K562 (cell line): Measurements from ENCODE around the gene SPRYD3. TPM values are rescaled to one million over a fixed set of nuclear protein-coding genes. Genes with fewer than 3 reads are reported as not detected.

Experiments used
- ATAC-seq: fragments of 200-7000 bp; cut with Tn5 transposase; 3 replicates; pipeline ENCODE4 v1.9.1; 2020; ENCODE audit warnings: moderate library complexity
- BruUV-seq: library from RNA; stranded (reverse); fragments of 400-500 nt; replicated peaks from 2 replicates; lab custom pipeline; 2021; lab: Mats Ljungman, UMichigan
- CTCF ChIA-PET: fragments of 300-600 bp; formaldehyde crosslinking; extraction: SDS; loops from one replicate; lab custom pipeline; 2021; ENCODE audit warnings: low intra/inter-chr PET ratio; lab: Yijun Ruan, JAX
- POLR2A ChIA-PET: fragments of 300-600, 350-650 bp; sonication (Branson Sonifier 250); formaldehyde crosslinking; extraction: SDS; loops from one replicate; lab custom pipeline; 2021; ENCODE audit warnings: antibody characterized with exemption, inconsistent platforms; lab: Yijun Ruan, JAX
- DNase-seq, 4 experiments: peaks; one replicate each; pipeline versions ENCODE4 v3.0.0 to v3.0.0-alpha.2; 2011 to 2018; ENCODE audit warnings: low spot score in 3 of 4, mixed read lengths in 3 of 4; ENCODE audit errors: extremely low read depth in 1 of 4
- FAIRE-seq: peaks from 2 replicates; lab custom pipeline; 2011; peaks lifted over from hg19 to GRCh38; lab: Jason Lieb, UNC
- H2AFZ ChIP-seq: 2 replicates; pipeline ENCODE4 v1.6.0; 2011; ENCODE audit warnings: low read depth, low read length, control low read depth, inconsistent platforms
- H3K27ac ChIP-seq: fragments of 200-600 bp; 3 replicates; pipeline ENCODE4 v1.8.0; 2011; ENCODE audit warnings: low read depth, mild to moderate bottlenecking, control low read depth, inconsistent platforms, low read length, moderate library complexity, mixed read lengths; ENCODE audit errors: extremely low read depth
- H3K27me3 ChIP-seq, 2 experiments: fragments of 300-600 bp in 1 of 2; 2 replicates in 1 of 2; 3 replicates in 1 of 2; pipeline versions ENCODE4 v1.6.0 to v1.8.0; 2011; ENCODE audit warnings: inconsistent platforms in 2 of 2, low read length in 2 of 2, mild to moderate bottlenecking in 1 of 2, mixed read lengths in 1 of 2, moderate library complexity in 1 of 2; ENCODE audit not compliant: control insufficient read depth in 2 of 2, insufficient read depth in 2 of 2
- H3K36me3 ChIP-seq: fragments of 300-600 bp; 3 replicates; pipeline ENCODE4 v1.8.0; 2011; ENCODE audit warnings: mild to moderate bottlenecking, low read length, inconsistent platforms; ENCODE audit not compliant: control insufficient read depth, insufficient read depth
- H3K4me1 ChIP-seq, 2 experiments: fragments of 200-600 bp in 1 of 2; replicated peaks in 1 of 2; 2 replicates in 1 of 2; 3 replicates in 1 of 2; pipeline versions ENCODE4 v1.5.1 to v1.8.0; 2011; ENCODE audit warnings: inconsistent platforms in 2 of 2, low read length in 2 of 2, mild to moderate bottlenecking in 1 of 2, mixed read lengths in 1 of 2, moderate library complexity in 1 of 2; ENCODE audit not compliant: control insufficient read depth in 2 of 2, insufficient read depth in 2 of 2
- H3K4me2 ChIP-seq: 2 replicates; pipeline ENCODE4 v1.6.1; 2011; ENCODE audit warnings: low read length, control low read depth, inconsistent platforms, mixed read lengths; ENCODE audit not compliant: insufficient read depth
- H3K4me3 ChIP-seq: fragments of 200-600 bp; sonication (generic), shearing (Covaris generic); 2 replicates; pipeline ENCODE4 v1.5.1; 2016; ENCODE audit warnings: control low read depth, inconsistent platforms
- H3K79me2 ChIP-seq: fragments of 200-600 bp; 3 replicates; pipeline ENCODE4 v1.8.0; 2011; ENCODE audit warnings: low read length, inconsistent platforms; ENCODE audit not compliant: control insufficient read depth, insufficient read depth
- H3K9ac ChIP-seq, 2 experiments: 2 replicates each; pipeline versions ENCODE4 v1.6.0 to v1.6.1; 2011; ENCODE audit warnings: low read depth in 2 of 2, low read length in 2 of 2, control low read depth in 1 of 2, inconsistent platforms in 1 of 2, mild to moderate bottlenecking in 1 of 2, mixed read lengths in 1 of 2; ENCODE audit not compliant: insufficient read depth in 1 of 2
- H3K9me1 ChIP-seq: one replicate; pipeline ENCODE4 v1.6.0; 2011; ENCODE audit warnings: inconsistent platforms, mild to moderate bottlenecking, low read length, moderate library complexity; ENCODE audit not compliant: control insufficient read depth, insufficient read depth
- H3K9me3 ChIP-seq: replicated peaks from 2 replicates; pipeline ENCODE4 v1.5.1; 2011; ENCODE audit warnings: low read depth, low read length, inconsistent platforms; ENCODE audit not compliant: control insufficient read depth, insufficient read depth
- H4K20me1 ChIP-seq: replicated peaks from 2 replicates; pipeline ENCODE4 v1.6.1; 2011; ENCODE audit warnings: low read length, inconsistent platforms, mixed read lengths; ENCODE audit not compliant: control insufficient read depth, insufficient read depth
- BRCA1 ChIP-seq, 2 experiments: fragments of 450-650 bp in 1 of 2; sonication (generic) in 1 of 2; formaldehyde crosslinking in 1 of 2; IDR thresholded peaks; 2 replicates each; pipeline versions ENCODE4 v1.5.0 to v1.6.1; 2017 to 2020; ENCODE audit warnings: mild to moderate bottlenecking in 1 of 2, missing genetic modification reagents in 1 of 2
- CBFB ChIP-seq: sonication (generic); formaldehyde crosslinking; IDR thresholded peaks from 2 replicates; pipeline ENCODE4 v1.4.0; 2020; ENCODE audit warnings: mild to moderate bottlenecking, missing genetic modification reagents
- GATA2 ChIP-seq: sonication (generic); formaldehyde crosslinking; IDR thresholded peaks from 2 replicates; pipeline ENCODE4 v1.4.0; 2020; ENCODE audit warnings: mild to moderate bottlenecking, missing genetic modification reagents
- HEY1 ChIP-seq: fragments of 250-450 bp; sonication (Bioruptor Pico); IDR thresholded peaks from 2 replicates; pipeline ENCODE4 v1.5.0; 2020; ENCODE audit warnings: mild to moderate bottlenecking, moderate library complexity, borderline replicate concordance
- HNRNPH1 ChIP-seq: fragments of 200-400 bp; formaldehyde crosslinking; optimal IDR thresholded peaks from 2 replicates; pipeline ENCODE3; 2017; ENCODE audit warnings: low read depth, mild to moderate bottlenecking, low read length, moderate library complexity
- HOMEZ ChIP-seq: fragments of 250-450 bp; sonication (Bioruptor Pico); IDR thresholded peaks from 2 replicates; pipeline ENCODE4 v1.4.0; 2020; ENCODE audit warnings: mild to moderate bottlenecking, moderate library complexity
- IRF1 ChIP-seq: sonication (generic); formaldehyde crosslinking; IDR thresholded peaks from 2 replicates; pipeline ENCODE4 v1.8.0; 2022; ENCODE audit warnings: missing genetic modification reagents, mild to moderate bottlenecking, borderline replicate concordance
- MITF ChIP-seq: IDR thresholded peaks from 2 replicates; pipeline ENCODE4 v1.6.1; 2014; ENCODE audit warnings: antibody characterized with exemption
- PPARD ChIP-seq: fragments of 250-450 bp; sonication (Bioruptor Pico); IDR thresholded peaks from 2 replicates; pipeline ENCODE4 v1.8.0; 2022; ENCODE audit warnings: inconsistent platforms, mild to moderate bottlenecking, moderate library complexity
- SAFB ChIP-seq: fragments of 200-400 bp; formaldehyde crosslinking; IDR thresholded peaks from 2 replicates; pipeline ENCODE4 v1.6.1; 2017; ENCODE audit warnings: low read depth, low read length, borderline replicate concordance
- SIN3A ChIP-seq, 2 experiments: fragments of 150-350 bp in 1 of 2; IDR thresholded peaks; 2 replicates each; pipeline ENCODE4 v1.6.1; 2011 to 2016; ENCODE audit warnings: borderline replicate concordance in 2 of 2, low read depth in 2 of 2, low read length in 2 of 2, mild to moderate bottlenecking in 2 of 2, moderate library complexity in 2 of 2; ENCODE audit not compliant: control insufficient read depth in 1 of 2
- ZBTB17 ChIP-seq: fragments of 450-650 bp; formaldehyde crosslinking; IDR thresholded peaks from 2 replicates; pipeline ENCODE4 v1.4.0; 2020; ENCODE audit warnings: mild to moderate bottlenecking
- ZNF699 ChIP-seq: fragments of 250-450 bp; sonication (Bioruptor Pico); IDR thresholded peaks from 2 replicates; pipeline ENCODE4 v1.8.0; 2021; ENCODE audit warnings: mild to moderate bottlenecking, moderate library complexity; ENCODE audit not compliant: insufficient replicate concordance
- ZSCAN29 ChIP-seq: fragments of 450-650 bp; IDR thresholded peaks from 2 replicates; pipeline ENCODE4 v1.6.1; 2017
- WGBS: fragments of 100-300 bp; shearing (Covaris generic); methylation state at CpG from one replicate; pipeline ENCODE4 v1.1.6; 2016; ENCODE audit warnings: low coverage, mixed read lengths; ENCODE audit not compliant: insufficient coverage; ENCODE audit errors: missing lambda C conversion rate; 5-methylcytosine and 5-hydroxymethylcytosine counted together
- in situ Hi-C: fragments of 300-500 bp; cut with MboI; formaldehyde crosslinking; loops from 4 replicates; pipeline ENCODE4 v1.15.0; 2018; ENCODE audit warnings: inconsistent platforms, mixed read lengths
- intact Hi-C: fragments of 100-400 bp; cut with micrococcal nuclease; formaldehyde crosslinking; loops from 2 replicates; pipeline ENCODE4 v1.14.2; 2022
- polyA plus RNA-seq, 8 experiments: library from polyadenylated mRNA; depleted of rRNA in 4 of 8; stranded (reverse) in 5 of 8; unstranded in 3 of 8; fragments of >200 nt; fragmentation: Nextera tagmentation in 2 of 8; fragmentation: Illumina TruSeq in 1 of 8; extraction: Ambion mirVana in 2 of 8; extraction: Trizol in 1 of 8; gene quantifications; 2 replicates each; pipeline versions ENCODE4 v1.2.1 to v1.2.3, GENCODE V29; 2011 to 2014; ENCODE audit warnings: inconsistent platforms in 1 of 8, missing spikeins in 1 of 8
- total RNA-seq, 7 experiments: library from RNA; depleted of rRNA in 6 of 7; stranded (reverse); fragments of >200 nt in 6 of 7; fragmentation: Illumina TruSeq in 2 of 7; extraction: Trizol in 2 of 7; gene quantifications; 2 replicates each; pipeline versions ENCODE4 v1.2.1 to v1.2.3, GENCODE V29; 2011 to 2021; ENCODE audit warnings: low replicate concordance in 1 of 7
- TF ChIP-seq, protein P1 (sequence below): sonication (generic); formaldehyde crosslinking; IDR thresholded peaks from 2 replicates; pipeline ENCODE4 v1.8.0; 2022; ENCODE audit warnings: mild to moderate bottlenecking, missing genetic modification reagents

The SPRYD3 gene
- total and polyA plus RNA-seq, 9 of the 15 experiments (the other 6 are each of a cell fraction or from before 2014, with no cell fraction given) = 1.5 to 13.6 (median 7.6) TPM

DNA sequence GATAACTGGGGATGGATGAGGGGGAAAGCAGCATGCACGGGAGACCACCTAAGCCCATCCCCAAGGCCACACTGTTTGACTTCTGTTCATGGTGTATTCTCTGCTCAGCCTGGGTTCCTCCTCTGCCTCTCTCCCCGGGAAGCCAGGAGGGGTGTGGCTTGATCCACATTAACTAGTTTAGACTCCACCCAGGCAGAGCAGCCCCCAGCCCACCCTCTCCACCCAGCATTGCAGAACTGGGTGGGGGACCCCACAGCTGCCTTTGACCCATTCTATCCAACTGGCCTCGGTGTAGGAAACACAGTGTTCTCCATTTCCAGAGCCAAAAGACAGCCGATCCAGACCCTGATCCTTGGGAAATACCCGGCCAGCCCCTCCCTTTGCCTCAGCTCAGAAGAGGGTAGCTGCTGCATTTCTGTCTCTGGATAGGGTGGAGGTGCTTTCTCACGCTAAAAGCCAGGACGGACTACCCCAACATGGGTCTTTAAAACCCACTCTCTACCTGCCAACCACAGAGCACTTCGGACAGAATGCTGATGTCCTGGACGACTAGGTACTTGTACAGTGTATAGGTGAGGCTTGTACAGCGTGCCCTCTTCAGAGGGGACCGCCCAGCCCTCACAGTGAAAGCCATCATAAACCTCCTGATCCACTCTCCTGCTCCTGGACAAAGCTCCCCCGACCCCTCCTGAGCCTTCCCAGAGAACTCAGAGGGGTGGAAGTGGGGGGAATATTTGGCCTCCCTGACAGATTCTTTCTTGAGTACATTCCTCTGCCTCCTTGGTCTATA is 9.4 kb downstream of the SPRYD3 start:
- ATAC-seq (no peak), DNase-seq (no peak), FAIRE-seq (no peak)
- Histone ChIP-seq H3K4me1 (peaks cover 25 to 29% of the 10 kb centered on the region in 2 experiments), H3K9me3 (no peaks in the 10 kb centered on the region), H3K79me2 (no peaks in the 10 kb centered on the region), H3K27me3 (no peaks in the 10 kb centered on the region; a peak in 1 of 5 replicates), H3K9me1 (no peaks in the 10 kb centered on the region), H2AFZ (no peak overlapping the region), H3K4me2 (no peak overlapping the region), H4K20me1 (no peaks in the 10 kb centered on the region), H3K27ac (no peak overlapping the region), H3K4me3 (no peak overlapping the region), H3K36me3 (peaks cover 20% of the 10 kb centered on the region; the same call in 2 of the 3 replicates), H3K9ac (peak overlapping the region in 1 of 2 experiments; percentile 2; a peak in 1 of 4 replicates)
- in situ Hi-C loops (loop anchor here (5.0 to 10.0 kb wide), 3 partner anchors 32 to 217 kb away; partner anchors contain the start of genes ITGB7 and SOAT2), intact Hi-C loops (loop anchor here (10.0 kb wide), 1 partner anchor 435 kb away; the partner anchor contains the start of genes NPFF and TARBP2)
- BruUV-seq = no TSS peak
- CTCF ChIA-PET = no interaction called here
- POLR2A ChIA-PET = interaction anchor here (0.9 to 1.5 kb wide), 3 partner anchors 33 to 191 kb away, joined by 3 to 6 read pairs (median 4); partner anchors contain the start of gene SOAT2
- WGBS = 60% methylated on average over 12 of the region's 12 CpGs
- no peak for TF ChIP-seq BRCA1 (IDR thresholded peaks at IDR 0.05)
- TF ChIP-seq BRCA1 (CRISPR knock-in tag; IDR thresholded peaks at IDR 0.05) = no peak
- no peak for TF ChIP-seq ZSCAN29
- TF ChIP-seq HOMEZ (CRISPR knock-in tag) = no peak
- no peak for TF ChIP-seq HNRNPH1
- no peak for TF ChIP-seq CBFB (CRISPR knock-in tag)
- no peak for TF ChIP-seq GATA2 (CRISPR knock-in tag)
- no peak for TF ChIP-seq MITF
- TF ChIP-seq SIN3A (IDR thresholded peaks at IDR 0.05; ENCODE audit: borderline replicate concordance in 2 of 2, control insufficient read depth in 1 of 2, low read depth in 2 of 2, low read length in 2 of 2) = no peak
- TF ChIP-seq ZBTB17 (CRISPR knock-in tag) = no peak
- TF ChIP-seq SAFB = no peak
- TF ChIP-seq, protein P1, sequence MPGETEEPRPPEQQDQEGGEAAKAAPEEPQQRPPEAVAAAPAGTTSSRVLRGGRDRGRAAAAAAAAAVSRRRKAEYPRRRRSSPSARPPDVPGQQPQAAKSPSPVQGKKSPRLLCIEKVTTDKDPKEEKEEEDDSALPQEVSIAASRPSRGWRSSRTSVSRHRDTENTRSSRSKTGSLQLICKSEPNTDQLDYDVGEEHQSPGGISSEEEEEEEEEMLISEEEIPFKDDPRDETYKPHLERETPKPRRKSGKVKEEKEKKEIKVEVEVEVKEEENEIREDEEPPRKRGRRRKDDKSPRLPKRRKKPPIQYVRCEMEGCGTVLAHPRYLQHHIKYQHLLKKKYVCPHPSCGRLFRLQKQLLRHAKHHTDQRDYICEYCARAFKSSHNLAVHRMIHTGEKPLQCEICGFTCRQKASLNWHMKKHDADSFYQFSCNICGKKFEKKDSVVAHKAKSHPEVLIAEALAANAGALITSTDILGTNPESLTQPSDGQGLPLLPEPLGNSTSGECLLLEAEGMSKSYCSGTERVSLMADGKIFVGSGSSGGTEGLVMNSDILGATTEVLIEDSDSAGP (CRISPR knock-in tag) = no peak
- TF ChIP-seq IRF1 (CRISPR knock-in tag) = no peak
- no peak for TF ChIP-seq HEY1 (CRISPR knock-in tag)
- no peak for TF ChIP-seq ZNF699 (CRISPR knock-in tag)
- TF ChIP-seq PPARD (CRISPR knock-in tag) = no peak
